Activated T-cell treated with anti-CD3 and anti-CD28 coated beads for 1 hour (primary cell): ENCODE data around the gene SMIM8.
"Not testable (repeated sequence)": the region's sequence is repeated elsewhere in the genome, so short reads cannot be mapped to it uniquely, and the experiment has no call there.

Experiments used
- DNase-seq: peaks from one replicate; pipeline ENCODE4 v3.0.0-alpha.2; 2020; ENCODE audit warnings: low read depth

Gene SMIM8, protein sequence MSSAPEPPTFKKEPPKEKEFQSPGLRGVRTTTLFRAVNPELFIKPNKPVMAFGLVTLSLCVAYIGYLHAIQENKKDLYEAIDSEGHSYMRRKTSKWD

DNA sequence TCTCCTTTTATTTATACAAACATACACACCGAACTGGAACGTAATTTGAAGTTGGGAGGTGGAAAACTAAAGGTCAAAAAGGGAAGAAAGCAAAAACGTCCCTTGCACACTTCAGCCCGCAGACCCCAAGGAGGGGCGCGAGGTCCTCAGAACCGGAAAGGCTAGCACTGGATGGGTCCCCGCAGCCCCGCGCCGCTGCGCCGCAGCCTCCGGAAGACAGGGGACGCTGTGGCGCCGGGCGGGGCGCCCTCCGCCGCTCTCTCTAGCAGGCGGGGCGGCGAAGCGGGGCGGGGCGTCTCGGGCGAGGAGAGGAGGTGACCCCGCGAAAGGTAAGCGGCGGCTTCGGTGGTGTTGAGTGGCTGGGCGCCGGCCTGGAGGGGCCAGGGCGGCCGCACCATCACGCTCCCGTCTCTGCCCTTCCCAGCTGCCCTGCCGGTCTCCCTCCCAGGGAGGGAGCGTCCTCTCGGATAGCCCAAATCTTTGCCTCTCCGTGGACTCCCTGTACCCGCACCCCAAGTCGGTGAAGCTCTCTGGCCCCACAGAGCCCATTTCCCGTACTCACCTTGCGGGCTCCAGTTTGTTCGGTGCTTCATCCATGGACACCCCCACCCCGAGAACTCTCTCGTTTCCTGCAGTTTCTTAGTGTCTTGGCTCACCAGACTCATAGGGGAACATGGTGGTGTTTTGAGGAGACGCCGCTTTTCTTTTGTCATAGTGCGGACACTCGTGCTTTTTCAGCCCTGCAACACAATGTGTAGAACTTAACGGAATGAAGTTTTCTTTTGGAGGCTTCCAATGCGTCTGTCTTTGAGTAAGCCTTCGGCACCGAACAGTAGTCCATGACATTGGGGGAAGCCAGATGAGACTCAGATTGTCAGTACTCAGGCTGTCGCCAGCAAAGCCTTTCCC is at the start of gene SMIM8:
SMIM8 (plus strand) TSS at position 285 of the 909 bp plus-strand sequence. CDS start 14,444 bp downstream, outside the sequence.
- DNase-seq, result peak; percentile 83

- no peak for DNase-seq
Measured at GRCh38 chr6:87274660-87275274, 47.6 kb upstream of the SMIM8 start.

DNA sequence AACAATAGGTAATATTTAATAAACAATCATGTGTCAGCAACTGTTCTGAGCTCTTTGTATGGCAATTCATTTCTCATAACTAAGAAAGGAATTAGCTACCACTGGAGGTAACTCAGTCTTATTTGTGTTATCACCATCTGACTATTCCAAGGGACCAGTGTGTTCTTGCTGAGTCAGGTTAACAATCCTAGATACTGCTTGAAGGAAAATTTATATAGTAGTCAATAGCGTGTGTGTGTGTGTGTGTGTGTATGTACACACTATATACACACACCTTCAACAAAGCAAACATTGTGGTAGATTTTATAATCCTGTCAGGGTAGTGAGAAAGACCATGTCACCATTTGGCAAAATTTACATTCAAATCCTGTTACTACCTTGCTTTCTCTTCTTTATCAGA is 45.8 kb upstream of the SMIM8 start:
- DNase-seq, result no peak

DNA sequence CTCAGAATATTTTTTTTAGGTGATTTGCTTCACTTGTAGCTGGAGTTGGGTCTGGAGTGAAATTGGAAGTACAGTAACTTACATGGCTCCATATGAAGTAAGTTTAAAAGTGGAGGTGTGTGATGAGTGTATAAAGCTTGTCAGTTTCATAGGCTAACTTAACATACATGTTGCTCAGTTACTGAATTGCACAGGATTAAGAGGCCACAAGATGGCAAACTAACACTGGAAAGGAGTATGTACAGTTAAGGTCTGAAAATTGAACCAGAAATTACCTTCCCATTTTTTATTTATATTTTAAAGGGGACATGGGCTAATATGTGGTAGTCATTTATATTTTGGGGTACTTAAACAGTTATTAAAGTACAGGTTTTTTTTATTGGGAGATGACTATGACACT is 45.3 kb upstream of the SMIM8 start:
- no peak for DNase-seq

DNA sequence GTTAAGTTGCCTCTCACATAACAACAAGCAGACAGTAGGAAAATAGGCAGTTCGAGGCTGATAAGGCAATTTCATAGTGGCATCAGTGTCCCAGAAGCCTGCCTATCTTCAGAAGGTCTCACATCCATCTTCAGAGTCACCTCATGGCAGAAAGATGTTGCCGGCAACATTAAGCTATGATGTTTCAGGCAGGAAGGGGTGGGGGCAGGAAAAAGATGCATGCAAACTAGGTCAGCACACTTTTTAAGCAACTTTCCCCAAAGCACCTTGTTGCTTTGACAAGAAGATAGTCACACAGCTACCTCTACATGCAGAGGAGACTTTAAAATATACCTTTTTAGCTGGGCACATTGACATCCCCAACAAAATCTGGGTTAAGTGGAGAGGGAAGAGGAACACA is 43.2 kb upstream of the SMIM8 start:
- DNase-seq, result no peak

DNA sequence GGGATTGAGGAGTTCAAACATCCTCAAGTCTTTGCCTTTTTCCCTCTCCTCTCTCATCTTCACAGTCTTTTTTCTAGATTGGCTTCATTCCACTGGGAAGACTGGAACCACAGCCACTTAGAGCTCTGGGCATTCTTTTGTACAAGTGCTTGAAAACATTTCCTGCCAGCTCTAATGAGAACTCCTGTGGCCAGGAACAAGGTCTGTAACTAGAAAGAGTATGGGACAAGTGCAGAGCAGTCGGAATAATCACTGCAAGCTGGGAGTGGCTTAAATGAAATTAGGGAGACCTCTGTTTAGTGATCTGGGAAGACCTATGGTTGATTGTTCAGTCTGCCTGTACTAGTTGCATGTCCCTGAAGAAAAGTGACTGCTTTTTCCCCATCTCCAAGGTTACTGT is 41.0 kb upstream of the SMIM8 start:
- DNase-seq, result no peak

GRCh38 chr6:87282743-87283142 is 39.6 kb upstream of the SMIM8 start:
- DNase-seq, result no peak

DNA sequence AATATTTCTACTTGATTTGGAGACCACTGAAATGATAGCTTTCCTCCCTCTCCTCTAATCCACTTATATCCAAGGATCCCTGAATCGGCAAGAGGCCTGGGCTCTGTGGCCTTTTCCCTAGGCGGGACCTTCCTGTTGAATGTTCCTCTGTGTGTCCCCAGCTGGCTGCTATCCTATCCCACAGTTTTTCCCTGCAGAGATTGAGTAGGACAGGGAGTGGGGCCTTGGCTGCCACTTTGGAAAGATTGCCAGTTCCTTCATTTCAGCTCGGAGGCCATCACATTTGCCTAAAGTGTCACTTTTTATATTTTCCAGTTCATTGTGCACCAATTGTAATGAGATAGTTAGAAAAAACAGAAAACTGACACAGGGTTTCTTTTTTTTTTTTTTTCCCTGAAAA is 38.9 kb upstream of the SMIM8 start:
- DNase-seq, result no peak

DNA sequence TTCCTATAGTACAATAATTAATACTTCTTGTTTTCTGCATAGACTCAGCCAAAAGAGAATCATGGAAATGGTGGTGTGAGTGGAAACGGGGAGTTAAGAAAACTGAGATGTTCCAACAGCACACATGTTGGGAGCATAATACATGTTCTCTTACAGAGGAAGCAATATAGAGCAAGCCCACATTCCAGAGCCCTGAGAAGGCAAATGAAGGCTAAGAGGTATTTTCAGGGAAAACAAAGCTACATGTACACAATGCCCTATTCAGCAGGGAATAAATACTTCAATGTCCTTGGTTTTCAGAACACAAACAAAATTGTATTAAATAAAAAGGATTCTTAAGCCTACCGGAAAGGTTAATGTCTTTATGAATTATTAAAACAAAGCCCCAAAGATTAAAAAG is 35.1 kb upstream of the SMIM8 start:
- no peak for DNase-seq

GRCh38 chr6:87289571-87289970 is 32.8 kb upstream of the SMIM8 start:
- no peak for DNase-seq

DNA sequence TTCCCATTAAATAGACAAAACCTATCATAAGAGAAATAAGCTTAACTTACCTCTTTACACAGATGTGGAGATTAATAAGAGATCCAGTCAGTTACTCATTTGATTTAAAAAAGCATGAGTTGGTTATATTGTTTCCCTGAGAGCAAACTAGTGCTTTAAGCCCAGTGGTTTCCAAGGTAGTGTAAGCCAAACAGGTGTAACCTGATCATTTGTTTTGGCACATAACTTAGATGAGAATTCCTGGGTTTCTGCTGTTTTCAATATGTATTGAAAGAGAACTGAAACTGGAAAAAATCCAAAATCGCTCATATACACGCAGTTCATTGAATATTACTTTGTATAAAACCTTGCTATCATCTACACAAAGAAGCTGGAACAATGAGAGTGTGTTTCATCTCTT is 30.5 kb upstream of the SMIM8 start:
- DNase-seq, result no peak

DNA sequence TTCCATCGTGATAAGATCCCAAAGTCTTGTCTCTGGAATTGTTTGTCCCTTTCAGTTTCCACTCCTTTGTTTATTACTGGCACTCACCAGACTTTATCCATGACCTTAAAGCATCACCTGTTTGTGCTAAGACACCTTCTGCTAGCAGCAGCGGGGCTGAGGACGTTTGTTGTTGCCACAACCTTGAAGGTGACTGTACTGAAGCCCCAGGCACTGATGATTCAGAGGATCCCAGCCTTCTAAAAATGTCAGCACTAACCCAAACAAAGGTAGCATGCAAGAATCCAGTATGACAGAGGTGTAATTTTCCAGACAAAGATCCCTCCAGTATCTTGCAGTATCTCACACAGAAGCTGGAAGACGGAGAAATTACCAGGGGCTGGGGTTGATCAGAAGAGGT is 28.9 kb upstream of the SMIM8 start:
- no peak for DNase-seq

GRCh38 chr6:87297119-87297518 is 25.3 kb upstream of the SMIM8 start:
- no peak for DNase-seq

DNA sequence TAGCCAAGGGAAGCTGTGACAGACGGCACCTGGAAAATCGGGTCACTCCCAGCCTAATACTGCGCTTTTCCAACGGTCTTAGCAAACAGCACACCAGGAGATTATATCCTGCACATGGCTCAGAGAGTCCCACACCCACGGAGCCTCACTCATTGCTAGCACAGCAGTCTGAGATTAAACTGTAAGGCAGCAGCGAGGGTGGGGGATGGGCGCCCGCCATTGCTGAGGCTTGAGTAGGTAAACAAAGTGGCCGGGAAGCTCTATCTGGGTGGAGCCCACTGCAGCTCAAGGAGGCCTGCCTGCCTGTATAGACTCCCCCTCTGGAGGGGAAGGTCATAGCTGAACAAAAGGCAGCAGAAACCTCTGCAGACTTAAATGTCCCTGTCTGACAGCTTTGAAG is 21.1 kb upstream of the SMIM8 start:
- DNase-seq, result not testable (repeated sequence)

- no peak for DNase-seq
Measured at GRCh38 chr6:87308970-87309369, 13.4 kb upstream of the SMIM8 start.

DNA sequence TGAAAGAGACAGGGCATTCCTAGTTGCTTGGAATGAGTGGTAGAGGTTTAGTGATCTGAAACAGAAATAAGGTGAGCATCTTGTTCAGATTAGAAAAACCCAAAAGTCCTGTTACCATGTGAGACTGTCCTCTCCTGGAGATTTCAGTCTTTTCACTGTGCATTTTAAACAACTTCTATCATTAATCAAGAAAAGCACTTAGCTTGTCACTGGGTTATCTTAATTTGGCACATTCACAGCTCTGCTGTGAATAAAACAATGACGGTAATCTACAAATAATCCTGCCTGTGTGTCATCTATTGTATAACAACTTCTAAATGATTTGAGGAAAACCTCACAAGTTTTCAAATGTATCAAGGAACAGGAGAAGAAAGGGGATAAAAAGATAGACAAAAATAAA is 9.5 kb upstream of the SMIM8 start:
- no peak for DNase-seq

- no peak for DNase-seq
Measured at GRCh38 chr6:87315071-87315470, 7.3 kb upstream of the SMIM8 start.

GRCh38 chr6:87319271-87319987 is 3.0 kb upstream of the SMIM8 start:
- no peak for DNase-seq

GRCh38 chr6:87323880-87324279 is 1.5 kb downstream of the SMIM8 start:
- not testable (repeated sequence) for DNase-seq

DNA sequence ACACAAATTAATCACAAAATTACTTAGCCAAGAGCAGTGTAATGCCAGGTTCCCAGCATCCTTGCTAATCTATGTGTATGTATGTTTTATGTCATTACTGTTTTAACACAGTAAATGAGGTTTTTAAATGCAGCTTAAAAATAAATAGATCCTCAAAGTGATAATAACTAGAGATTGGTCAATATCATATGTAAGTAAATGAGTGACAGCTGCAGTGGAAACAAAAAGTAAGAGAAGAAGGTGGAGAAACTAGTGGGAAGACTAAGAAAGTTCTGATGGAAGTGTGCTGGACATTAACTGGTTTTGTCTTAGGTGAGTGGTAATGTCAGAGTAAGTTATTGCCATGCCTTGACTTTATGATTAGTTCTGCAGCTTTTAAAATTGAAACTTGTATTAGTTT is 8.6 kb downstream of the SMIM8 start:
- no peak for DNase-seq

- DNase-seq, result no peak
Measured at GRCh38 chr6:87333033-87333432, 10.6 kb downstream of the SMIM8 start.

- no peak for DNase-seq
Measured at GRCh38 chr6:87333591-87334181, 11.3 kb downstream of the SMIM8 start.
